Superior temporal gyrus (tissue), 1 donor: Measurements from ENCODE around the gene GBP2.
A peak's percentile ranks its signal among the peaks of the same experiment; 100 is the strongest.
"Not testable (repeated sequence)": the region's sequence is repeated elsewhere in the genome, so short reads cannot be mapped to it uniquely, and the experiment has no call there.

ENCODE experiments used
- DNase-seq: peaks from one replicate; pipeline ENCODE4 v3.0.0-alpha.2; 2016; ENCODE audit errors: extremely low spot score

Gene GBP2

DNA sequence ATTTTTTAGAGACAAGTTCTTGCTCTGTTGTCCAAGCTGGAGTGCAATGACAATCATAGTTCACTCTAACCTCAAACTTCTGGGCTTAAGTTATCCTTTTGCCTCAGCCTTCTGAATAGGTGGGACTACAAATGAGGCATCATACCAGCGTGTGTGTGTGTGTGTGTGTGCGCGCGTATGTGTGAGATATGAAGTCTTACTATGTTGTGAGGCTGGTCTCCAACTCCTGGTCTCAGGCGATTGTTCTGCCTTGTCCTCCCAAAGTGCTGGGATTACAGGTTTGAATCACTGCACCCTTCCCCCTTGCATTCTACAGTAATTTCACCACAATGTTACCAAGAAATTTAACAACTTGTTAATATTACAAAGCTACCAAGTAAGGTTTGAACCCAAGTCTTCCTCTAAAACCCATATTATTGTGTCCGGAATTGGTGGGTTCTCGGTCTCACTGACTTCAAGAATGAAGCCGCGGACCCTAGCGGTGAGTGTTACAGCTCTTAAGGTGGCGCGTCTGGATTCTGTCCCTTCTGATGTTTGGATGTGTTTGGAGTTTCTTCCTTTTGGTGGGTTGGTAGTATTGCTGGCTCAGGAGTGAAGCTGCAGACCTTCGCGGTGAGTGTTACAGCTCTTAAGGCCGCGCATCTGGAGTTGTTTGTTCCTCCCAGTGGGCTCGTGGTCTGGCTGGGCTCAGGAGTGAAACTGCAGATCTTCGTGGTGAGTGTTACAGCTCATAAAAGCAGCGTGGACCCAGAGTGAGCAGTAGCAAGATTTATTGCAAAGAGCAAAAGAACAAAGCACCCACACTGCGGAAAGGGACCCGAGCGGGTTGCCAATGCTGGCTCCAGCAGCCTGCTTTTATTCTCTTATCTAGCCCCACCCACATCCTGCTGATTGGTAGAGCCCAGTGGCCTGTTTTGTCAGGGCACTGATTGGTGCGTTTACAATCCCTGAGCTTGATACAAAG, 970 bp upstream of the GBP2 start:
- not testable (repeated sequence) for DNase-seq

DNA sequence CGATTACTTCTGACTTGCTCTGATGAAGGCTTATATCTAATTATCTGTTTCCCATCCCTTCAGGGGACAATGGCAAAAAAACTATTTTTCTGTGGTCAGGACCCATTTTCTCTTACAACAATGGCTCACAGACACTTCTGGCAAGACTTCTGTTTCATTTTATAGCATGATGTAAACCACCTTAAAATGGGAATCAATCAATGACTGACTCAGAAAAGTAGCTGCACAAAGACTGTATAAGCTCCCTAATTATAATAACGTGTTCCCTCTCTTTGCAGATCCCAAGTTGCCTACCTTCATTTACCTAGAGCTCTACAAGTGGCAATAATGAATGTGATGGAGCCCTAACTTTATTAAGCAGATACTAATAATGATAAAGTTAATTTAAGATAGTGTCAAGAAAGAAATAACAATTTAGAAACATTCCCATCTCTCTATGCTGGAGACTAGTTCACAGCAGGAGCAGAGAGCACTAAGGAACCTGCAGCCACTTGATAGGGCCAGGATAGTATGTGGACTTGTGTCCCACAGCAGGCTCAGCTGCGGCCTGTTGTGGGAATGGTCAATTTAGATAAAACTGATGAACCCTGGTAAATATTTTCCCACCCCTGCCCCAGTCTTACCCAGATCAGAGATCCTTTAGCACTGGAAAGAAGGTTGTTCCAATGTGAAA, 538 bp downstream of the GBP2 start:
- no peak for DNase-seq

DNA sequence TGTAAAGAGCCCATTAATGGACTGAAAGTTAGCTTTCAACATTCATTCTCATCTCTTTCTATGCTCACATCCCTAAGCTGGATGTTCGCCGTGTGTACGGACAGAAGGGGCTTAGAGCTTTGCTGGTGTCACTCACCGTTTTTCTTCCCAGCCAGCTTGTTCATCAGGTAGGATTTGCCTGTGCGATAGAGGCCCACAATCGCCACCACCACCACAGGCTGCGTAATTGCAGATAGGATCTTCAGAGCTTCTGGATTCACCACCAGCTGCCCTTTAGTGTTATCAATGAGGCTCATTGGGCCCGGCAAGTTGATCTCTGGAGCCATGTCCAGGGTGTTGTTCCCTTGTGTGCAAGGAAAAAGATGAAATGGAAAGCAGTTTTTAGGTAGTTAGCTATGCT, 4.3 kb downstream of the GBP2 start:
- DNase-seq, result no peak

DNA sequence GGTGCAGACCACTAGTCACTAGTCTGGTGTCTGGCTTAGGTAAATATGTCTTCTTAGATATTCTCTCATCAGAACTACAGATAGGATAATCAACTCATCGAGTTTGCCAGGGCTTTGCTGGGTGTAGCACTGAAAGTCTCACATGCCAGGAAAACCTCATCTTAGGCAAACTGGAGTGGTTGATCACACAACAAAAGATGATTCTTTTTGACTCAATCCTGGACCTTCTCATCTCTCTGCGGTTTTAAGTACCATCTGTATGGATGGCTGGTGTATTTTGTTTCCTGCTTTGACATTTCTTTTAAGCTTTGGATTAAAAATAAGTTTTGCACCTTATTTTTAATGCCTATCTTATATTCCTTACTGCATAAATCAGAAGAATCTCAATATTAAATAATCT, 11.3 kb downstream of the GBP2 start:
- DNase-seq, result no peak

DNA sequence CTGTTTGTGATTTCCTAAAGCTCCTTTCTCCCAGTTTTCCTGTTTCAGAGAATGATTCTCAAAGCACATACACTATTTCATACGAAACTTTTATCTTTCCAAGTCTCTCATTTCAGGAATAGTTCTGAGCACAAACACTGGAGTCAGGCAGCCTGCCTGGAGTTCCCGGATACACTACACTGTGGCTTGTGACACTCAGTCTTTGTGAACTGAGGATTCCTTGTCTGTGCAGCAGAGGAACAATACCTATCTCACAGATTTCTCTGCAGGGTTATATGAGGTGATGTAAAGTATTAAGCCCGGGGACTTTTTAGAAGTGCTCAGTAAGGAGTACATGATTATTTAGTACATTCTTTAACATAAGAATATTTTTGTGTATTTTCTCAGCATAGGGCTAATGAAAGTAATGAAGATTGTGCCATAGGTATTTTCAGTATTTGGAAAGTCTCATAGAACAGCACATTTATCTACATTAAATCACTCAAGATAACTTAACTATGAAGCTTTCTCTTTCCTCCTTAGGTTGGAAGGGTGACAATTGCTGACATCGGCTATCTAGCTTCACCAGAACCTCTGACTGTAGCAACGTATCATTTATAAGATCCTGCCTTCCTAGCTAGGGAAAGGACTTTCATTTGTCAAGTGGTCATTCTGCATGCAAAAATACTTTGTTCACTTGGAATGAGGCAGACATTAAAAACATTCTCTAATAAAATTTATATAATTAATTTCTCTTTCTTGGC, 12.9 kb downstream of the GBP2 start:
- peak; percentile 40 for DNase-seq

DNA sequence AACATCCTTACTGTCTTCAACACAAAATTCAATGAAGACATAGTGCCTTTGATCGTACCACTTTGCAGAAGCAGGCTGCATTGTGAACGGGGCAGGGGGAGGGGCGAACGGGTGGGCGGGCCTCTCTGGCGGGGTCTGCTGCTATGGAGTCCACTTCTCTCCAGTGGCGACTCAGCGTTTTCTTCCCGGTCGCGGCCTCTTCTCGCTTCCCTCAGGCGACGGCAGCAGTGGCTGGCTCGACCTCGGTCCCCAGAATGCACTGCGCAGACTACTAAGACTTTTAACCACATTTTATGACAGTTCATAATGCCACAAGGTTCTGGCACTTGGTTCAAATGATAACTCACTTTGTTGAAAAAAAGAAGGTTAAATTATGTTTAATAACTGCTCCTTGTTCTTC, 21.2 kb downstream of the GBP2 start:
- no peak for DNase-seq

DNA sequence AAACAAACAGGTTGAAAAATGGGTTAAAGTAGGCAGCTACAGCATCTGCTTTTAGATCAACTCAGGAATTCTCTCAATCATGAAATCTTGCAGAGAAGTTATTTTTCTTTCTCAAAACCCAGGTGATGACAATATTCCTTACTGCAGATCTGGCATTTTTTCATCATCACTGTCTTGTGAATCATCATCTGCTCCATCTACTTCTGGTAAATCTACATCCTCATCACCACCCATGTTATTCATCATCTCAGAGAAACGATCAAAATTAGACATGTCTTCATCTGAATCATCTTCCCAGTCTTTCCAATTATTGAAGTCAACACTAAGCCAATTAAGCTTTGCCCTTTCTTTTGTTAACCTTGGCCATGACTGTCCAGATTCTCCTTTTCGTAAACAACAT, 21.8 kb downstream of the GBP2 start:
- DNase-seq, result no peak

DNA sequence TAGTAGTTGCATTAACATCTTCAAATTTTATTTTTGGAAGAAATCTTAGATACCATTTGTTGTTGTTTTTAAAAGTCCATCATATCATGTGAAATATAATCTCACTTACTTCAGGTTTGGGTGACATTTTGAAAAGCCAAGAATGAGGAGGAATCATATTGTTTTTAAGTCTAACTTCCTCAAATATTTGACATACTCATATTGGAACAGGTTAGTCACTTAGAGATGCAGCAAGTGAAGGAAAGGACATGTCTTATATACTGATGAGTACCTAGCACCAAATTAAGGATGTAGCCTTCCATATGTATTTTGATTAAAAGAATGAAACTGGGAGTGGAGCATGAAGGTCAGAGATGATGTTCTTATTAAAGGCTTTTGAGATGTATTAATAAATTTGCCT, 23.9 kb downstream of the GBP2 start:
- no peak for DNase-seq

DNA sequence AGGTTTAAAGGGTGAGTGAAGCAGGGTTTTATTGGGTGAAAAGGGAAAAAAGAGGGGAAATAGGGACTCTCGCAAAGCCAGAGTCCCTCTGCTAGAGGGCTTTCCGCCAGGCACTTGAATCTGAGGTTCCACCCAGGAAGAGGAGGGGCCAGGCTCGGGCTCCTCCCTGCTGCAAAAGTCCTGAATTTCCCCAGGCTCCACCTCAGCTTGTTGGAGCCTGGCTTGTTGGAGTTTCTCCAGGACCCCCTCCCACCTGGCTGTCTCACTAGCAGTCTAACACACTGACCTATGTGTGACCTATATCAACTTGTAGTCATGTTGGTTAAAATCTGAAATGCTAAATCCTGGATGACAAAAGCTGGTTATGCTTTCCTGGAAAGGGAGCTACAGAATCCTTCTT, 25.5 kb downstream of the GBP2 start:
- no peak for DNase-seq

DNA sequence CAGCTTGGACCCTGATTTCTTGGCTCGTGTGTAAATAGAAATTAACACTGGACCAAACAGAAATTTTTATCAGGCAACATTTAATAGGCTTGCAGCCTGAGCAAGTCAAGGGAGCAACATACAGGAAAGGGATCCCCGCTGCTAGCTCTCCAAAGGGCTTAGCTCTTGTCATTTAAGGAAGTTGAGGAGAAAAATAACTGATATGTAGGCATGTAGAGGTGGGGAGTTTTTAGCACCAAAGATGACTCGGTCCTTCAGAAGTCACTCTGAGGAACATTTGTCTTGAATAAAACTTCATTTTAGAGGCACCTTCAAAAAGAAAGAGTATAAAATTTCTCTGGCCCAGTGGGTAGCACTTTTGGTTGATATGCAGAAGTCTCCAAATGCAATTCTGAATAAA, 27.1 kb downstream of the GBP2 start:
- DNase-seq, result no peak

DNA sequence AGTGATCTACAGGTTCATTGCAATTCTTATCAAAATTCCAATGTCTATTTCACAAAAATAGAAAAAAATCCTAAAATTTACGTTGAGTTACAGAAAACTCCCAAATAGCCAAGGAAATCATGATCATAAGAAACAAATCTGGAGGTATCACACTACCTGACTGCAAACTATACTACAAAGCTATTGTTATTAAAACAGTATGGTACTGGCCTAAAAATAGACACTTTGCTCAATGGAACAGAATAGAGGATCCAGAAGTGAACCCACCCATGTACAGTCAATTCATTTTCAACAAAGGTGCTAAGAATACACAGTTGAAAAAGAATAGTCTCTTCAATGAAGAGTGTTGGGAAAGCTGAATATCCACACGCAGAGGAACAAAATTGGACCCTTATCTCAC, 30.2 kb downstream of the GBP2 start:
- DNase-seq, result no peak

DNA sequence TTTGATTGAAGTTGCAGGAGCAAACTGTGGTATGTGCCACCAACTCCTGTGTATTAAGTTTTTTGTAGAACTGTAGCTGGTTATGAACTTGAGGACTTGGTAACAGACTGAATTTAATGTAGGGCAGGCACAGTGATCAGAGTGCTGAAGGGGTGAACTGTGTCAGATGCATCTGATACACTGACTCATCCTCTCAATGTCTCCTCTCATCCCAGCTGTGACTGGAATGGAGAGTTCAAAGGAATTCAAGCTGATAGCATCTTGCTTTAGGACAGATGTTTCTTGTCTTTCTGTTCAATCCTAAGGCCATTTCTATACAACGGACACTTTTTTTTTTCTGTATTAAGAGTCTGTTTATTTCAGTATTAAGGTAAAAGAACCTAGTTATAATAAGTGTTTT, 36.0 kb downstream of the GBP2 start:
- no peak for DNase-seq

DNA sequence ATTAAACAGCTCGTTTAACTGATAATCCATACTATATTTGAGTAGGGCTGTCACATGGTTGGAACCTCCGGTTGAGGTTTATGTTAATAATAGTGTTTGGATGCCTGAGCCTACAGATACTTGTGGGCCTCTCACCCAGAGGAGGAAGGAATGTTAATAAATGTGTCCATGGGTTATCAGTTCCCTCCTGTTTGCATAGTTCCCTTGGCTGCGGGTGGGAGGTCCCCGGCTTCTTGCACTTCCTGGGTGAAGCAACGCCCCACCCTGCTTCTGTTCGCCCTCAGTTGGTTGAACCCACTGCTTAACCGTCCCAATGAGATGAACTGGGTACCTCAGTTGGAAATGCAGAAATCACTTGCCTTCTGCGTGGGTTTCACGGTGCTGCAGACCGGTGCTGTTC, 37.3 kb downstream of the GBP2 start:
- no peak for DNase-seq

DNA sequence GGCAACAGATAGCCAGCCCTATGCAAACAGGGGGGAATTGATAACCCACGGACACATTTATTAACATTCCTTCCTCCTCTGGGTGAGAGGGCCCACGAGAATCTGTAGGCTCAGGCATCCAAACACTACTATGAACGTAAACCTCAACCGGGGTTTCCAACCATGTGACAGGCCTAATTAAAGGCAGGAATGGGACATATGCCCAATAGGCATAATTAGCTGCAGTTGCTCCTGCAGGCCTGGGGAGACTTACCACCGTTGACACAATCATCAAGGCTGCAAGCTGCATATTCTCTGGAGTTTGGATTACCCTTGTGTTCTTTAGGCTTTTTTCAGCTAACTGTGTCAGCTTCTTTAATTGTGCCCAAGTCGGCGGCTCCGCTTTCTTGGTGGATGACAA, 38.7 kb downstream of the GBP2 start:
- no peak for DNase-seq

DNA sequence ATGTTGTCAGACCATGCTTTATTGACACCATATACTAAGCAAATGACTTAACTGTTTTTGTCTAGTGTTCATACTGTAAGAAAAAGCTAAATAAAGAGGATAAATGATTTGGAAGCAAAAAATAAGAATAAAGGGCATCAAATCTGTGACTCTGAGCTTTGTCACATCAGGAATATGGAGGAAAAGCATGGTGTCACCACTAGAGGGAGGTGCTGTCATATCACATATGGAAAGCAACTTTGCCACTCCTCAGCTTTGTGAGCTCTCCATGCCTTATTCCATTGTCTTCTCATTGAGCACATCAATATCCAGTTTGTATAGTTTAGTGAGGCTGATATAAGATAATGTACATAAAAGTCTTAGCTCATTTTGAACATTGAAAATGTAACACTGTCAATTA, 40.1 kb downstream of the GBP2 start:
- peak; percentile 80 for DNase-seq

DNA sequence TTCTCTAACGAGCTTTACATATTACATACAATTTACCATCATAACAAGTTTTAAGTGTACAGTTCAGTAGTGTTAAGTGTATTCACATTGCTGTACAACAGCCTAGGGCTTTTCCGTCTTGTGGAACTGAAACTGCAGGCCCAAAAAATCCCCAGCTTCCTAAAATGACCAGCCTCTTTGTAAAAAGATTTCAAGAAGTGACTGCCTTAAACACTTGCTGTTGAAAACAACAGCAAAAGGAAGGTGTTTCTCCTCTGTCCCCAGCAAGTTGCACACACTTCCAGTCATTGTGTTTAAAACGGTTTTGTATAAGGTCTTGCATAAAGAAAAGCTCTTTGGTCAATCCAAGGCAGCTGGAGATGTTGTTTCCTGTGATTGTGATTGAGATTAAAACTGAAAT, 44.9 kb downstream of the GBP2 start:
- DNase-seq, result no peak

DNA sequence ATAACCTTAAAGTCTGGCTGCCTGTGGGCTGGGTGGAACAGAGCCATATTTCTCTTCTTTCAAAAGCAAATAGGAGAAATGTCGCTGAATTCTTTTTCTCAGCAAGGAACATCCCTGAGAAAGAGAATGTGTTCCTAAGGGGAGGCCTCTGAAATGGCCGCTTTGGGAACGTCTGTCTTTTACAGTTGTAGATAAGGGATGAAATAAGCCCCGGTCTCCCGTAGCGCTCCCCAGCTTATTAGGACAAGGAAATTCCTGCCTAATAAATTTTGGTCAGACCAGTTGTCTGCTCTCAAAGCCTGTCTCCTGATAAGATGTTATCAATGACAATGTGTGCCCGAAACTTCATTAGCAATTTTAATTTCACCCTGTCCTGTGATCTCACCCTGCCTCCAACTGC, 45.8 kb downstream of the GBP2 start:
- DNase-seq, result not testable (repeated sequence)

DNA sequence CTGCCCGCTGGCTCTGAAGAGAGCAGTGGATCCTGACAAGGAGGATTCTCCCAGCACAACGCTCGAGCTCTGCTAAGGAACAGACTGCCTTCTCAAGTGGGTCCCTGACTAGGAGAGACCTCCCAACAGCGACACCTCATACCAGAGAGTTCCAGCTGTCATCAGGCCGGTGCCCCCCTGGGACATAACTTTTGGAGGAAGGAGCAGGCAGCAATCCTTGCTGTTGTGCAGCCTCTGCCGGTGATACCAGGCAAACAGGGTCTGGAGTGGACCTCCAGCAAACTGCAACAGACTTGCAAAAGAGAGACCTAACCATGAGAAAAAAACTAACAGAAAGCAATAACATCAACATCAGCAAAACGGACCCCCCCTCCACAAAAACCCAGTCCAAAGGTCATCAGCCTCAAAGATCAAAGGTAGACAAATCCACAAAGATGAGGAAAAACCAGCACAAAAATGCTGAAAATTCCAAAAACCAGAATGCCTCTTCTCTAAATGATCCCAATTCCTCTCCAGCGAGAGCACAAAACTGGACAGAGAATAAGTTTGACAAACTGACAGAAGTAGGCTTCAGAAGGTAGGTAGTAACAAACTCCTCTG, 53.3 kb downstream of the GBP2 start:
- not testable (repeated sequence) for DNase-seq

DNA sequence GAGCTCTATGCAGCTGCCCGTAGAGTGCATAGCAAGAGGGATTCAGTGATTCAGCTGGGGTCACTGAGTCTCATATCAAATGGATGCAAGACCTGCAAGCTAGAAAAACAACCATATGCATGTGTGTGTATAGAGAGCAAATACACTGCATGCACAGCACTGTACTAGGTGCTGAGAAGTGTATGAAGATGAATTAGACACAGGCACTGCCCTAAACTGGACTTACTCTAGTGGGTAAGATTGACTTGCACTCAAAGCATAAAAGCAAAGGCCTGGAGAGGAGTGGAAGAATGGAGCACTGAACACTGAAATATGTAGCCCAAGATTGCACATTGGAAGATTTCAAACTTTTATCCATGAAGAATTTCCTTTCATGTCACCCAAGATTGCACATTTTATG, 55.4 kb downstream of the GBP2 start:
- no peak for DNase-seq

DNA sequence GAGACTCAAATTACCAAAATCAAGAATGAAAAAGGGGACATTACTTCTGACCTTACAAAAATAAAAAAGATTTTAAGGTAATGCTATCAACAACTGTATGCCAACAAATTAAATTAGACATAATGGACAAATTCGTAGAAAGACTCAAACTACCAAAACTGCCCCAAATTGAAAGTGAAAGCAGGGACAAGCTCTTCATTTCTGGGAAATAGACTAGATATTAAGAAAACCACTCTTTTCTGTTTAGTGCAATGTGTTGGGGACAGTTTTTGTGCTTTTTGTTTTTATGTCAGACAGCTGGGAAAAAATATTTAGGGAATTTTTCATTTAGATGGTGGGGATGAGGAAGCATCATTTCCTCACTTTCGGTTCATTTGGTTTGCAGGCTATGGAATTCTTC, 56.0 kb downstream of the GBP2 start:
- DNase-seq, result no peak

DNA sequence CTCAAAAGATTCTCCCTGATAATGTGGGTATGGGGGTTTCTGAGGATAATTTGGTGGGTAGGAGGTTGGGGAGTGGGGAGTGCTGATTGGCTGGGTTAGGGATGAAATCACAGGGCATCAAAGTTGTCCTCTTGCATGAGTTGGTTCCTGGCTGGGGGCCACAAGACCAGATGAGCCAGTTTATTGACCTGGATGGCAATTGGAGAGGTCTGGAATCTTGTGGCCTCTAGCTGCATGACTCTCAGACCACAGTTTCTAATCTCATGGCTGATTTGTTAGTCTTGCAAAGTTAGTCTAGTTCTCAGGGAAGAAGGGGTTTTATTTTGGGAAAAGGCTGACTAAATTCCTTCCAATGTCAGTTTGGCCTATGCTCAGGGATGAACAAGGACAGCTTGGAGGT, 57.6 kb downstream of the GBP2 start:
- DNase-seq, result no peak
